DMS 273 (cell line): Measurements from ENCODE around the gene ATP1A2.
"Not testable (repeated sequence)": the region's sequence is repeated elsewhere in the genome, so short reads cannot be mapped to it uniquely, and the experiment has no call there.

Experiments
- DNase-seq: peaks from one replicate; lab custom pipeline; 2025; ENCODE audit not compliant: unreplicated experiment; lab: John Stamatoyannopoulos, UW

The ATP1A2 gene

GRCh38 chr1:160099716-160100375 lies 15.7 kb upstream of the ATP1A2 start:
- no peak for DNase-seq

DNA sequence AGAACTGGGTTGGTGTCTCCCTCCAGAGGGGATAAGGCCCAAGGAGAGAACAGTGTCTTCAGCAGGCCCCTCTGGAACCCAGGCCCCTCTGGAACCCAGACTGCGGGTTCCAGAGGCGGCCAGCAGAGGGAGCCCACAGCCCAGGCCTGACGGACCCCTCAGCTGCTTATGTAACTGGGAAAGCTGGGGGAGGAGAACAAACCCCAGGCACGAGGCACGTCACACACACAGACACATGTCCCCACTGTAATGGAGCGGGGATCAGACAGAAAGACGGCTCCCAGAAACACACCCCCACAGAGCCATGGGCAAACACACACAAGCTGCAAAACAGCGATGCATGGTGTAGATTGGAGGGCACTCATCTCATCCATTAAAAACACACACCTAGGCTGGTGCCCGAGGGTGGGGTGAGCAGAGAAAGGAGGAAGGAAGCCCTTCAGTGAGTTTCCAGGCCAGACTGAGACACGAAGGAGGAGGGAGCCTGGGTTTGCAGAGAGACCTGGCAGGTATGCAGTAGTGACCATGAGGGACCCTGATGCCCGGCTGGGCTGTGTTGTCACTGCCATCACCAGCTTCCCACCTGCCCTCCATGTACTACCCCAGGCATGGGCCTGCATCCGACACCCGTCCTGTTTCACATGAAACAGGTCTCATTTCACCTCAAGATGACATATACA lies 14.4 kb upstream of the ATP1A2 start:
- peak; percentile 92 for DNase-seq

DNA sequence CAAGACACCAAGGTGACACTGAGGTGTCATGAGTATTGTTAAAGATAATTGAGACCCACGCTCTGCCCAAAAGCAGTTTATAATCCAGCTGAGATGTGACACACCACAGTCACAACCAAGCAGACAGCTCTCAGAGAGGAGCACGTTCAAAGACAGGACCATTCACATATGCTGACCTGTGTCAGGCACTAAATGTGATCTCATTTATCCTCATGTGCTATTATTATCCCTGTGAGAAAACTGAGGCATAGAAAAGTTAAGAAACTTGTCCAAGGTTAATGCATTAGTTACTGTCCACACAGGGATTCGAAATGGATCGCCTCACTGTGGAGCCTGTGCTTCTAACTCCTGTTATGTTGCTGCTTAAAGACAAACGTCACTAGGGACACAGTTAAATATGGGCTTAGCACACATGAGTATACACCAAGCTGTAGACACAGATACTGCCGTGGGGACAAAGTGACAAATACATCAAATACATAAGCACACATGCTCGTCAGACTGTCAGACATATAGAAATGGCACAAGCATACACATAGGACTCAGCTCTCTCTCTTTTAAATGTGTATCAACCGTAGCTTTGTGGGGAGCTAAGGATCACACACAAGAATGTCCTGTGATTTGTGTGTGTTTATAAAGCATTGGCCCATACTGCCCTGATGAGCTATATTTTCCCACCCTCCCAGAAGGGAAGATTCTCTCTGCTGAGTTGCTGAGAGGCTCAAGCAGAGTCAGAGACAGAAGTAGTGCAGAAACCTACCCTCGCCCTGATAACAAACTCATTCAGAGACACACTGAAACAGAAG lies 13.6 kb upstream of the ATP1A2 start:
- no peak for DNase-seq

DNA sequence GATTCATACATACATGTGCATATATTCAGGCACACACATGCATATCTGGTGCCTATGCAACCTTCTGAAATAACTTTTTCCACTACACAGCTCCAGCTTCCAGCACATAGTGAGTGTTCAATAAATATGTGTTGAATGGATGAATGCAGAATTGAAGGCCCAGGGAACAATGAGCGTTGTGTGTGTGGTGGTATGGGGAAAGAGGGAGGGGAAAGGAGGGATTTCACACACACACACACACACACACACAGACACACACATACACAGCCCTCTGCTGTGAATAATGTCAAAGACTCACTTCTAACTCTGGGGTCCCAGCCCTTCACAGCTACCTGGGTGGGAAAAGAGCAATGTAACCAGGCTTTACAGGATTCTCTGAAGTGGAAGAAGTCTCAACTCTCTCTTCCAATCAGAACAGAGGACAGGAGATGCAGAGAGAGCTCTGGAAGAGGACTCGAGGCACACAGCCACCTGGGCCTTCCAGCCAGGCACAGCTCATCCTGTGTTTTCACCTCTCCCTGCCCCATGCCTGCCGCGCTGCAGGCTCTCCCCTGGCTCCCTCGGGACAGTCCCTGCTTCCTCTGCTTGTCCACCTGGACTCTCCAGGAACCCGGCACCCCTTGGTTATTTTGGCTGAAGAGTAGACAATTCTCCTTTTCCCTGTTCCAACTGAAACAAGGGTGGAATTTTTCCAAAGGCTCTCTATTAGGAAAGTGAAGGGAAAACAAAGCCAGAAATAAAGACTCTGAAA lies 11.7 kb upstream of the ATP1A2 start:
- no peak for DNase-seq

GRCh38 chr1:160104486-160104885 lies 11.1 kb upstream of the ATP1A2 start:
- no peak for DNase-seq

- no peak for DNase-seq
Observed at GRCh38 chr1:160105155-160105554, 10.4 kb upstream of the ATP1A2 start.

GRCh38 chr1:160107512-160107911 lies 8.0 kb upstream of the ATP1A2 start:
- DNase-seq, result no peak

DNA sequence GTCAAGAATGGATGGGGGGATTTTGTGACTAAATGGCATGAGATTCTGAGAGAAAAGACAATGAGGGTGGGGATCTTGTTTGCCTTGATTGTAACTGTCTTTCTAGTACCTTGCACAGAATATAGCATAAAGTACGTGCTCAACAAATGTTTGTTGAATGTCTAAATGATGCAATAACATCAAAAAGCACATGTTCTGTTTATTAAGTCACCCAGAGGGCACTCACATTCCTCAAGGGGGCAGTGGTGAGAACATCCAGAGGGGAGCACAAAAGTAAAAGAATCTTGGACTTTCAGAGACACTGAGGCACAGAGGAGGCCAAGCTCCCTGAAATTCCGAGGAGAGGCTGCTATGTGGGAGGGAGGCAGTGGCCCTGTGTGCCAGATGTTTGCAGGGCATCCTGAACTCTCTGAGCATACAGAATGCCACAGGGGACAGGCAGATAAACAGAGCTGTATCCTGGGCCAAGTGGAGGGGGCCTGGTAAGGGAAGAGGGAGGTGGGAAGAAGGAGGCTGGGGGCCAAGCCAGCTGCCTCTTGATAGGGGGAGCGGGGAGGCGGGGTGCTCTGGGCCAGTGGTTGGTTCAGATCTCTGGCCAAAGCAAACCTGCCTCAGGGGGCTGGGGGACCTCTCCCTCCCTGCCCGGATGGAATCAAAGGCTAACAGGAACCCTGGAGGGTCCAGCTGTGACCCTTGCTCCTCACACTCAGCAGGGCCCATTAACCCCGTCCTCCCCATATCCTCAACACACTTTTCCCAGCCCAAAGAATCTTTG lies 6.5 kb upstream of the ATP1A2 start:
- peak; percentile 86 for DNase-seq

- no peak for DNase-seq
Observed at GRCh38 chr1:160109686-160110085, 5.9 kb upstream of the ATP1A2 start.

DNA sequence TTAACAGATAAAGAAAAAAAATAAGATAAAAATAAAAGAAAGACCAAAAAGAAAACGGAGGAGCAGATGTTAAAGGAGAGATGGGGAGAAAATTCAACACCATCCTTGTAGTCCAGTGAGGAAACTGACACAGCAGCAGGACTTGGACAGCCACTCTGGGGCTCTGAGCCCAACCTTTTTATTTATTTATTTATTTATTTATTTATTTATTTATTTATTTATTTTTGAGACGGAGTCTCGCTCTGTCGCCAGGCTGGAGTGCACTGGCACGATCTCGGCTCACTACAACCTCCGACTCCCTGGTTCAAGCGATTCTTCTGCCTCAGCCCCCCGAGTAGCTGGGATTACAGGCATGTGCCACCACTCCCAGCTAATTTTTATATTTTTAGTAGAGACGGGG lies 4.1 kb upstream of the ATP1A2 start:
- not testable (repeated sequence) for DNase-seq

DNA sequence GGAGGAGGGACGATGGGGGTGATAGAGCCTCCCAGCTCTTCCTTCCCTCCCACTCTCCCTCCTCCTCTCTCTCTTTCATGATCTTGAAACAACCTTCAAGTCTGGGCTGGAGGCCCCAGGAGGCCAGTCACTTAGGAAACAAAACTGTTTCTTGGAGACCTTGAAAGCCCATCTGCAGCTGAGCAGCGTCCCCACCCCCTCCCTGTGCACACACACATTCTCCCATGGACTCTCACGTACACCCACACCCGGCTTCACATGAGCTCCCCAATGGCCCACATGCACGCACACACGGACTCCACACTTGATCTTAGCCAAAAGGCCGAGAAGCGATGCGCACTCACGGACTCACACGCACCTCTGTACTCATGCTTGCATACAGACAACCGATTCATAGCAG lies 3.2 kb upstream of the ATP1A2 start:
- no peak for DNase-seq

- no peak for DNase-seq
Observed at GRCh38 chr1:160113407-160113806, 2.2 kb upstream of the ATP1A2 start.

DNA sequence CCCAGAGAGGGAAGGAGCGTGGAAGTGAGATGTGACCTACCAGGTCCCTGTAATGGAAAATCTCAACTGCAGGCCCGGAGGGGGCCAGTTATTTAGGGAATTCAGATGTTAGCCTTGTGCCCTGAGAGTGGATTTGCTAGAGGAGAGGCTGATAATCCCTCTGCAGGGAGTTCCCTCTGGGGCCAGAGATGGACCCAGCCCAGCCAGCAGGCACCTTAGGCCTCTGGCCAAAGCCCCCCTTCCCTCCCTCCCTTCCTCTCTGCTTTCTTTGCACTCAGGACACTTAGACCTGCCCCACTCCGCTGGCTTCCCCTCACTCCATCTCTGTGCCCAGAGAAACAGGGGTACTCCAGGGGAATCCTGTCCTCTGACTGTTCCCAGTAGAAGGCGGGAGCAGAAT lies 1.5 kb upstream of the ATP1A2 start:
- no peak for DNase-seq

- peak; percentile 26 for DNase-seq
Observed at GRCh38 chr1:160116283-160117147, 956 bp downstream of the ATP1A2 start.

GRCh38 chr1:160117300-160117699 lies 1.7 kb downstream of the ATP1A2 start:
- no peak for DNase-seq

DNA sequence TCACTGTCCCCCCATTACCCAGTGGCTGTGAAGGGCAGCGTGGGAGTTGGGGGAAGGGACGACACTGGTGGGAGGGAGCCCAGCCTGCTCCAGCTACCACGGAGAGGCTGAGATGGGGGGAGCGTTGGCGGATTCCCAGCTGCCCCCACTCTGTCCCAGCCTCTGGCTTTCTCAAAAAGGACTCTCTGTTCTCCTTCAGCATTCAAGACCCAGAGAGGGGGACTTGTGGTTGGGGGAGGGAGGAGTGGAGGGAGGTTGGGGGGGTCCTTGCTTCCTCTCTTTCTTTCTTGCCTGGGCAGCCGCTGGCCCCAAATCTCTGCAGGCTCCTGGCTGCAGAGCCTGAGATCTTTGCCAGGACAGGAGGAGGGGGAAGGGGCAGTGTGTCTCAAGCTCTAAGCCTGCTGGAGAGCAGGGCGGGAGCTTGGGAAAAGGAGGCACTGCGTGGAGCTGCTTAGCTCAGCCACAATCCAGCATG lies 2.2 kb downstream of the ATP1A2 start:
- no peak for DNase-seq

GRCh38 chr1:160118928-160119327 lies 3.4 kb downstream of the ATP1A2 start:
- DNase-seq, result no peak

- DNase-seq, result no peak
Observed at GRCh38 chr1:160120797-160121196, 5.2 kb downstream of the ATP1A2 start.

DNA sequence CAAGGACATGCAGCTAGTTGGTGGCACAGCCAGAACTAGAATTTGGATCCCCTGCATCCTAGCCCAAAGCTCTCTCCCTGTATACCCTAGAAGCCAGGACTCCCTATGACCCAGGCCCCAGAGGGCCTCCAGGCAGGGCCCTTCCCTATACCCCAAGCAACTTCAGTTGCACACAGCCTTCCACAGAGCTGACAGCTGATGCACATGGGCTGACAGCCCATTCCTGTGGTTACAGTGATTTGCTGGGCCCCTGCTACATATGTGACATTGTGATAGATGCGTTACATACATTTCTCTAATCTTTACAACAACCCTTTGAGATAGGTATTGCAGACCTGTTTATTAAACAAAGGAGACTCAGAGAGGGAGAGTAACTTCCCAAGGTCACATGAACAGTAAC lies 5.8 kb downstream of the ATP1A2 start:
- DNase-seq, result no peak
